ENCODE data around the gene SNX25. TPM values are rescaled to one million over a fixed set of nuclear protein-coding genes. Genes with fewer than 3 reads are reported as not detected.

Gene SNX25
- total RNA-seq, 1 experiment from 2014 or later, result 16.7 TPM

DNA sequence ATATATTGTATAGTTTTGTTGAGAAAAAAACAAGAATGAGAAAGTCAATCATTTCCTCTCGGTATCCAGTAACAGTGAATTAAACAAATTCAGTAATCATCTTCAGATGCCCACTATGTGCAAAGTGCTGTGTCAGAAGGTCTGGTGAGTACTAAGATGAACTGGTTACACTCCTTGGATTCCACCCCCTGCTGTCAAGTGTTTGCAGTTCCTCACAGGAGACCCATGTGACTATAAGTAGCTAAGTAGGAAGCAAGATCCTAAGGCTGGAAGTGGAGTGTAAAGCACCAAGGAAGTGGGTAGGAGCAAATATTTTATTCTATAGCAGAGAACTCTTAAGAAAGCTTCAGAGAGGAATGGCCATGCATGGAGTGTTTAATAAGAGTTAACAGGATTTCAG, 73.6 kb downstream of the SNX25 start:
- intact Hi-C loops (cut with micrococcal nuclease; ENCODE audit: unreplicated experiment), result no loop called here
- in situ Hi-C loops (cut with HindIII; ENCODE audit: low pct_unique_long_range_greater_than_20kb, low sequenced_read_pairs), result no loop called here
- BruUV-seq (replicated peaks), result no TSS peak
- ChIA-PET POLR2A (no interaction called here), CTCF (no interaction called here)
- Histone ChIP-seq H3K4me3 (ENCODE audit: low read depth in 2 of 2, low read length in 2 of 2) (no peak overlapping the region), H3K36me3 (ENCODE audit: control insufficient read depth, insufficient read depth, low read length) (no peaks in the 10 kb centered on the region), H3K9me3 (ENCODE audit: control insufficient read depth, insufficient read depth, low read depth, low read length) (no peaks in the 10 kb centered on the region), H3K4me1 (ENCODE audit: control insufficient read depth, insufficient read depth, low read length) (no peaks in the 10 kb centered on the region), H3K27me3 (ENCODE audit: control insufficient read depth, insufficient read depth, low read length) (no peaks in the 10 kb centered on the region), H3K27ac (ENCODE audit: low read length) (no peak overlapping the region)
- no peak for DNase-seq (ENCODE audit: low read depth, low spot score)
- TF ChIP-seq, protein P1, sequence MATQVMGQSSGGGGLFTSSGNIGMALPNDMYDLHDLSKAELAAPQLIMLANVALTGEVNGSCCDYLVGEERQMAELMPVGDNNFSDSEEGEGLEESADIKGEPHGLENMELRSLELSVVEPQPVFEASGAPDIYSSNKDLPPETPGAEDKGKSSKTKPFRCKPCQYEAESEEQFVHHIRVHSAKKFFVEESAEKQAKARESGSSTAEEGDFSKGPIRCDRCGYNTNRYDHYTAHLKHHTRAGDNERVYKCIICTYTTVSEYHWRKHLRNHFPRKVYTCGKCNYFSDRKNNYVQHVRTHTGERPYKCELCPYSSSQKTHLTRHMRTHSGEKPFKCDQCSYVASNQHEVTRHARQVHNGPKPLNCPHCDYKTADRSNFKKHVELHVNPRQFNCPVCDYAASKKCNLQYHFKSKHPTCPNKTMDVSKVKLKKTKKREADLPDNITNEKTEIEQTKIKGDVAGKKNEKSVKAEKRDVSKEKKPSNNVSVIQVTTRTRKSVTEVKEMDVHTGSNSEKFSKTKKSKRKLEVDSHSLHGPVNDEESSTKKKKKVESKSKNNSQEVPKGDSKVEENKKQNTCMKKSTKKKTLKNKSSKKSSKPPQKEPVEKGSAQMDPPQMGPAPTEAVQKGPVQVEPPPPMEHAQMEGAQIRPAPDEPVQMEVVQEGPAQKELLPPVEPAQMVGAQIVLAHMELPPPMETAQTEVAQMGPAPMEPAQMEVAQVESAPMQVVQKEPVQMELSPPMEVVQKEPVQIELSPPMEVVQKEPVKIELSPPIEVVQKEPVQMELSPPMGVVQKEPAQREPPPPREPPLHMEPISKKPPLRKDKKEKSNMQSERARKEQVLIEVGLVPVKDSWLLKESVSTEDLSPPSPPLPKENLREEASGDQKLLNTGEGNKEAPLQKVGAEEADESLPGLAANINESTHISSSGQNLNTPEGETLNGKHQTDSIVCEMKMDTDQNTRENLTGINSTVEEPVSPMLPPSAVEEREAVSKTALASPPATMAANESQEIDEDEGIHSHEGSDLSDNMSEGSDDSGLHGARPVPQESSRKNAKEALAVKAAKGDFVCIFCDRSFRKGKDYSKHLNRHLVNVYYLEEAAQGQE (IDR thresholded peaks at IDR 0.05; ENCODE audit: insufficient read depth in 1 of 2, low read depth in 2 of 2, low read length in 1 of 2), result no peak
- TF ChIP-seq TCF7L2 (IDR thresholded peaks at IDR 0.05; ENCODE audit: low read depth, low read length) (no peak), SIN3A (IDR thresholded peaks at IDR 0.05; ENCODE audit: borderline replicate concordance, insufficient read depth, low read depth, low read length) (no peak), POLR2AphosphoS5 (IDR thresholded peaks at IDR 0.05; ENCODE audit: low read depth, low read length) (no peak)
- TF ChIP-seq, protein P2, sequence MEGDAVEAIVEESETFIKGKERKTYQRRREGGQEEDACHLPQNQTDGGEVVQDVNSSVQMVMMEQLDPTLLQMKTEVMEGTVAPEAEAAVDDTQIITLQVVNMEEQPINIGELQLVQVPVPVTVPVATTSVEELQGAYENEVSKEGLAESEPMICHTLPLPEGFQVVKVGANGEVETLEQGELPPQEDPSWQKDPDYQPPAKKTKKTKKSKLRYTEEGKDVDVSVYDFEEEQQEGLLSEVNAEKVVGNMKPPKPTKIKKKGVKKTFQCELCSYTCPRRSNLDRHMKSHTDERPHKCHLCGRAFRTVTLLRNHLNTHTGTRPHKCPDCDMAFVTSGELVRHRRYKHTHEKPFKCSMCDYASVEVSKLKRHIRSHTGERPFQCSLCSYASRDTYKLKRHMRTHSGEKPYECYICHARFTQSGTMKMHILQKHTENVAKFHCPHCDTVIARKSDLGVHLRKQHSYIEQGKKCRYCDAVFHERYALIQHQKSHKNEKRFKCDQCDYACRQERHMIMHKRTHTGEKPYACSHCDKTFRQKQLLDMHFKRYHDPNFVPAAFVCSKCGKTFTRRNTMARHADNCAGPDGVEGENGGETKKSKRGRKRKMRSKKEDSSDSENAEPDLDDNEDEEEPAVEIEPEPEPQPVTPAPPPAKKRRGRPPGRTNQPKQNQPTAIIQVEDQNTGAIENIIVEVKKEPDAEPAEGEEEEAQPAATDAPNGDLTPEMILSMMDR (IDR thresholded peaks at IDR 0.05), result no peak
- no peak for ATAC-seq

DNA sequence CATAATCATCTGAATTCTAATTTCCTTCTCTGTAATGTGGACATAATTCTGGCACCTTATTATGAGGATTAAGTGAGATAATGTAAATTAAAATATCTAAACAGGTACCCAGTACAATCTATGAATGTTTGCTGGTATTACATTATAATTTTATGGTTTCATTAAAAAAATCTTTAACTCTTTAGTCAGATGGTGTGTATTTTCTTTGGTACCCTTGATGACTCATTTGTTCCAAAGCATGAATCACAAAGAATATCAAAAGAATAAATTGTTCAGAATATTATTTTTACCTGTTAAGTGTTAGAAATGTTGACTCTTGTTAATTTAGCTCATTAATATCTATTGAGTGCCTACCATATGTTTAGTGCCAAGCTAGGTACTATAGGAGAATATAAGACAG, 74.3 kb downstream of the SNX25 start:
- no TSS peak for BruUV-seq (replicated peaks)
- no peaks in the 10 kb centered on the region for H3K27me3 ChIP-seq (ENCODE audit: control insufficient read depth, insufficient read depth, low read length)
- in situ Hi-C loops (cut with HindIII; ENCODE audit: low pct_unique_long_range_greater_than_20kb, low sequenced_read_pairs), result no loop called here
- DNase-seq (ENCODE audit: low read depth, low spot score), result no peak
- no peak overlapping the region for H3K4me3 ChIP-seq (ENCODE audit: low read depth in 2 of 2, low read length in 2 of 2)
- no peaks in the 10 kb centered on the region; the same call in 1 of the 2 replicates for H3K36me3 ChIP-seq (ENCODE audit: control insufficient read depth, insufficient read depth, low read length)
- ChIA-PET POLR2A (no interaction called here), CTCF (no interaction called here)
- H3K27ac ChIP-seq (ENCODE audit: low read length), result no peak overlapping the region
- no peaks in the 10 kb centered on the region for H3K9me3 ChIP-seq (ENCODE audit: control insufficient read depth, insufficient read depth, low read depth, low read length)
- ATAC-seq, result no peak
- TF ChIP-seq, protein P1 (IDR thresholded peaks at IDR 0.05; ENCODE audit: insufficient read depth in 1 of 2, low read depth in 2 of 2, low read length in 1 of 2), result no peak
- no peak for TF ChIP-seq TCF7L2 (IDR thresholded peaks at IDR 0.05; ENCODE audit: low read depth, low read length)
- TF ChIP-seq, protein P2 (IDR thresholded peaks at IDR 0.05), result no peak
- TF ChIP-seq SIN3A (IDR thresholded peaks at IDR 0.05; ENCODE audit: borderline replicate concordance, insufficient read depth, low read depth, low read length), result no peak
- TF ChIP-seq POLR2AphosphoS5 (IDR thresholded peaks at IDR 0.05; ENCODE audit: low read depth, low read length), result no peak
- intact Hi-C loops (cut with micrococcal nuclease; ENCODE audit: unreplicated experiment), result no loop called here
- no peaks in the 10 kb centered on the region for H3K4me1 ChIP-seq (ENCODE audit: control insufficient read depth, insufficient read depth, low read length)
